Smooth muscle cell (in vitro differentiated cells): ENCODE data around the gene FANCG. TPM values are rescaled to one million over a fixed set of nuclear protein-coding genes. Genes with fewer than 3 reads are reported as not detected.

Experiments
- DNase-seq: peaks from one replicate; lab custom pipeline; 2025; ENCODE audit not compliant: unreplicated experiment; lab: John Stamatoyannopoulos, UW
- H2AFZ ChIP-seq: fragments of 200-600 bp; sonication (generic); 2 replicates; pipeline ENCODE4 v1.6.0; 2016; ENCODE audit warnings: antibody characterized with exemption, low read depth, mild to moderate bottlenecking
- H3F3A ChIP-seq: fragments of 200-600 bp; sonication (generic); 2 replicates; pipeline ENCODE4 v1.6.0; 2017; ENCODE audit warnings: antibody characterized with exemption, low read depth
- H3K27ac ChIP-seq: fragments of 200-600 bp; sonication (generic); 2 replicates; pipeline ENCODE4 v1.5.1; 2016; ENCODE audit warnings: low read depth, mild to moderate bottlenecking
- H3K27me3 ChIP-seq: fragments of 200-600 bp; sonication (generic); 2 replicates; pipeline ENCODE4 v1.6.1; 2016; ENCODE audit warnings: low read depth, mild to moderate bottlenecking
- H3K36me3 ChIP-seq: fragments of 200-600 bp; sonication (generic); 2 replicates; pipeline ENCODE4 v1.5.1; 2016; ENCODE audit warnings: low read depth
- H3K4me1 ChIP-seq: fragments of 200-600 bp; sonication (generic); 2 replicates; pipeline ENCODE4 v1.5.1; 2016; ENCODE audit warnings: low read depth
- H3K4me2 ChIP-seq: fragments of 200-600 bp; sonication (generic); 2 replicates; pipeline ENCODE4 v1.6.0; 2016; ENCODE audit warnings: mild to moderate bottlenecking
- H3K4me3 ChIP-seq: fragments of 200-600 bp; sonication (generic); 2 replicates; pipeline ENCODE4 v1.5.1; 2016; ENCODE audit warnings: mild to moderate bottlenecking
- H3K79me2 ChIP-seq: fragments of 200-600 bp; sonication (generic); 2 replicates; pipeline ENCODE4 v1.6.0; 2016; ENCODE audit warnings: low read depth, mild to moderate bottlenecking
- H3K9ac ChIP-seq: fragments of 200-600 bp; sonication (generic); 2 replicates; pipeline ENCODE4 v1.6.0; 2016; ENCODE audit warnings: low read depth
- H3K9me3 ChIP-seq: fragments of 200-600 bp; sonication (generic); replicated peaks from 2 replicates; pipeline ENCODE4 v1.5.1; 2016; ENCODE audit warnings: low read depth
- H4K20me1 ChIP-seq: fragments of 200-600 bp; sonication (generic); 2 replicates; pipeline ENCODE4 v1.6.0; 2016; ENCODE audit warnings: low read depth
- WGBS: methylation state at CpG from one replicate; pipeline ENCODE4 v1.1.7; 2016; ENCODE audit warnings: low lambda C conversion rate; 5-methylcytosine and 5-hydroxymethylcytosine counted together
- polyA plus RNA-seq: library from polyadenylated mRNA; unstranded; fragments of >200 nt; fragmentation: Nextera tagmentation; extraction: Ambion mirVana; gene quantifications from 2 replicates; pipeline ENCODE4 v1.2.1, GENCODE V29; 2016
- total RNA-seq: library from RNA; depleted of rRNA; stranded (reverse); fragments of >200 nt; gene quantifications from 2 replicates; pipeline ENCODE4 v1.2.3, GENCODE V29; 2014
- TF ChIP-seq, protein P1 (sequence below): fragments of 200-600 bp; sonication (generic); IDR thresholded peaks from 2 replicates; pipeline ENCODE4 v1.5.1; 2017; ENCODE audit warnings: borderline replicate concordance, mild to moderate bottlenecking, antibody characterized with exemption; ENCODE audit not compliant: insufficient read depth, poor library complexity, severe bottlenecking

The FANCG gene
- total and polyA plus RNA-seq, 2 experiments from 2014 or later = 13.0 to 19.0 TPM

DNA sequence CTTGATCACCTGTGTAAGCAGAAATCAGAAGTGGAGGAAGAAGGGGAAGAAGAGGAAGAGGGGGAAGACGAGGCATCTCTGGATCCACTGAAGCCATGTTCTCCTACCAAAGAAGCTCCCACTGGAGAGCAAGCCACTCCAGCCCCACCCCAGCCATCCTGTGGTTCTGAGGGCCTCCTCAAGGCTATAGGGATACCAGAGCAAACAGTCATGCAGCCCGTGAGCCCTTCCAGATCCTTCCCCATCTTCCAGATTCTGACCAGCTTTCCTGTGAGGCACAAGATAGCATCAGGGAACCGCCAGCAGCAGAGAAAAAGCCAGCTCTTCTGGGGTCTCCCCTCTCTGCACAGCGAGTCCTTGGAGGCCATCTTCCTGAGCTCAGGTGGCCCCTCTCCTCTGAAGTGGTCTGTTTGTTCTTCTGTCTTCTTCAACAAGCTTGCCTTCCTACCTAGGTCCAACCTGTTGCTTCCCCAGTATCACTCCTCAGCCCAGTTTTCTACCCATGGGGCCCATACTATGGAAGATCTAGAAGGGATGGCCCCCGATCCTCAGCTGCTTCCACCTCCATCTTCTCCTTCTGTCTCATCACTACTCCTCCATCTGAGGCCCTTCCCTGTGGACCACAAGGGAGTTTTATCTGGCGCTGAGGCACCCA, 36.7 kb downstream of the FANCG start:
- H3F3A ChIP-seq = peaks cover 3% of the 10 kb centered on the region
- H3K79me2 ChIP-seq = no peaks in the 10 kb centered on the region
- peaks cover 9% of the 10 kb centered on the region for H4K20me1 ChIP-seq
- H3K9me3 ChIP-seq = no peaks in the 10 kb centered on the region
- WGBS = 92% methylated on average over 6 of the region's 6 CpGs
- H3K4me2 ChIP-seq = no peak overlapping the region
- no peak overlapping the region for H3K27ac ChIP-seq
- DNase-seq = no peak
- H3K36me3 ChIP-seq = peaks cover 3% of the 10 kb centered on the region
- no peaks in the 10 kb centered on the region for H3K27me3 ChIP-seq
- H3K4me3 ChIP-seq = no peak overlapping the region
- TF ChIP-seq, protein P1, sequence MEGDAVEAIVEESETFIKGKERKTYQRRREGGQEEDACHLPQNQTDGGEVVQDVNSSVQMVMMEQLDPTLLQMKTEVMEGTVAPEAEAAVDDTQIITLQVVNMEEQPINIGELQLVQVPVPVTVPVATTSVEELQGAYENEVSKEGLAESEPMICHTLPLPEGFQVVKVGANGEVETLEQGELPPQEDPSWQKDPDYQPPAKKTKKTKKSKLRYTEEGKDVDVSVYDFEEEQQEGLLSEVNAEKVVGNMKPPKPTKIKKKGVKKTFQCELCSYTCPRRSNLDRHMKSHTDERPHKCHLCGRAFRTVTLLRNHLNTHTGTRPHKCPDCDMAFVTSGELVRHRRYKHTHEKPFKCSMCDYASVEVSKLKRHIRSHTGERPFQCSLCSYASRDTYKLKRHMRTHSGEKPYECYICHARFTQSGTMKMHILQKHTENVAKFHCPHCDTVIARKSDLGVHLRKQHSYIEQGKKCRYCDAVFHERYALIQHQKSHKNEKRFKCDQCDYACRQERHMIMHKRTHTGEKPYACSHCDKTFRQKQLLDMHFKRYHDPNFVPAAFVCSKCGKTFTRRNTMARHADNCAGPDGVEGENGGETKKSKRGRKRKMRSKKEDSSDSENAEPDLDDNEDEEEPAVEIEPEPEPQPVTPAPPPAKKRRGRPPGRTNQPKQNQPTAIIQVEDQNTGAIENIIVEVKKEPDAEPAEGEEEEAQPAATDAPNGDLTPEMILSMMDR = no peak
- H3K9ac ChIP-seq = no peak overlapping the region
- no peak overlapping the region for H2AFZ ChIP-seq
- no peaks in the 10 kb centered on the region for H3K4me1 ChIP-seq

DNA sequence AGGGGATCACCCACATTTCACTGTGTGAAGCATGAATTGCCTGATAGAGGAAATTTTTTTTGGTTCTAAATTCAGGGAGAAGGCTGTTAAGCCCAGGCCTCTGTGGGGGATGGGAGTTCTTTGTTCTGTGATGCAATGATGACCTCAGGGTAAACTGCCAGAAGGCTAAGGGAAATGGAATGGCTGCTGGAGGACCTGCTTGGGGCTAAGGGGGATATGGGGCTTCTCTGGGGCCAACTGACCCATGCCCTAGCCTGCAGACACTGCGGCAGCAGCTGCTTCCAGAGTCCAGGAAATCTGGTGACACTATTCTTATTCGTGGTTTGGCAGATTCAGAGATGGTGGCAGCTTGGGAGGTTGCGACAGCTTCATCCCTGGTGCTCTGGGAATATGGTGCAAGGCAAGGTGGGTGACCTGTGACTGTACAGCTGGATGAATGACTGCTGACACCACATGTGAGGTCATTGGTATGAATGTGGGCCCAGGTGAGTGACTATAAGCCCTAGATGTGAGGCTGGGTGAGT, 37.6 kb downstream of the FANCG start:
- no peak overlapping the region for H3K4me2 ChIP-seq
- DNase-seq = no peak
- H3K27me3 ChIP-seq = no peaks in the 10 kb centered on the region
- no peak overlapping the region for H3K4me3 ChIP-seq
- no peaks in the 10 kb centered on the region for H3K9me3 ChIP-seq
- H3F3A ChIP-seq = no peaks in the 10 kb centered on the region
- no peaks in the 10 kb centered on the region for H3K36me3 ChIP-seq
- no peaks in the 10 kb centered on the region for H3K79me2 ChIP-seq
- no peak overlapping the region for H2AFZ ChIP-seq
- no peak overlapping the region for H3K27ac ChIP-seq
- no peaks in the 10 kb centered on the region for H3K4me1 ChIP-seq
- peaks cover 9% of the 10 kb centered on the region for H4K20me1 ChIP-seq
- no peak overlapping the region for H3K9ac ChIP-seq
- 100% methylated on average over 3 of the region's 3 CpGs for WGBS
- TF ChIP-seq, protein P1 = no peak

DNA sequence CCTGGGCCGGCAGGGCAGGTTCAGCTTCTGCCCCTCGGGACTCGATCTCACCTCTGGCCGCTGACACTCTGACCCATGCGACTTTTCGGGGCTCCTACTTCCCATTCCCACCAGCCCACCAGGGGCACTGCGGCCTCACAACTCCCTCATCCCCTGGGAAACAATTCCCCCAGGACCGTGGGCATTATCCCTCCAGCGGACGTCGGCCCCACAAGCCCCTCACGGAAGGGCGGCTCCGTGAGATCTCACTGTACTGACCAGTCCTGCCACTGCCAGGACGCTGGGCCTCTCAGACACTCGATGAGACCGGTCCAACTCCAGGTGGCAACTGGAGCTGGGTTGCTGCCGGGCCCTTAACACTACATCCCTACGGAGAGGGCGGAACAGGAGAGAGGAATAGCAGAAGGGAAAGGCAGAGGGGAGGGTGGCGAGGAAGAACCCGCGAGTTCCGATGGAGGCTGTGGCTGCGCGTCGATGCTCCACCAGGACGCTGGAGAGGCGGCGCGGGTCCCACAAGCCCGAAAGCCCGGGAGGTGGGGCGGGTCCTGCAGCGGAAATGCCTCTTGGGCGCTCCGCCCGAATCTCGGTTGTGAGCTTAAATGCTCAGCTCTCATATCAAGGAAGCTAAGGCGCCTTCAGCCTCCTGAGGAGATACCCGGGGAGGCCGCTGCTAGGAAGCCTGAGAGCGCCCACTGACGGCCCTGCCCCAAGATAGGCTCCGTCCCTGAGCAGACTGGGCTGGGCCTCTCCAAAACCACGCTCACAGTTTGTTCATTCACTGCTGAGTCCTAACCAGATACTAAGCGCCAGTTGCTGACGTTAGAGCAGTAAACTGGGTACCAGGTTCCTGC, 43.7 kb downstream of the FANCG start:
- WGBS = 90% methylated on average over 48 of the region's 48 CpGs
- Histone ChIP-seq H2AFZ (no peak overlapping the region), H3F3A (no peaks in the 10 kb centered on the region), H3K27me3 (no peaks in the 10 kb centered on the region), H4K20me1 (no peaks in the 10 kb centered on the region), H3K4me2 (no peak overlapping the region), H3K27ac (no peak overlapping the region), H3K79me2 (no peaks in the 10 kb centered on the region), H3K4me1 (no peaks in the 10 kb centered on the region), H3K9me3 (no peaks in the 10 kb centered on the region), H3K9ac (no peak overlapping the region), H3K4me3 (no peak overlapping the region), H3K36me3 (no peaks in the 10 kb centered on the region)
- TF ChIP-seq, protein P1 = no peak
- DNase-seq = no peak
